HG02981 (cell line): Measurements from ENCODE around the gene SND1.
A peak's percentile ranks its signal among the peaks of the same experiment; 100 is the strongest.

Source experiments
- ATAC-seq: cut with Tn5 transposase; IDR thresholded peaks from one replicate; pipeline ENCODE4 v1.9.1; 2021; ENCODE audit warnings: mild to moderate bottlenecking, moderate library complexity; ENCODE audit not compliant: unreplicated experiment

Gene SND1

DNA sequence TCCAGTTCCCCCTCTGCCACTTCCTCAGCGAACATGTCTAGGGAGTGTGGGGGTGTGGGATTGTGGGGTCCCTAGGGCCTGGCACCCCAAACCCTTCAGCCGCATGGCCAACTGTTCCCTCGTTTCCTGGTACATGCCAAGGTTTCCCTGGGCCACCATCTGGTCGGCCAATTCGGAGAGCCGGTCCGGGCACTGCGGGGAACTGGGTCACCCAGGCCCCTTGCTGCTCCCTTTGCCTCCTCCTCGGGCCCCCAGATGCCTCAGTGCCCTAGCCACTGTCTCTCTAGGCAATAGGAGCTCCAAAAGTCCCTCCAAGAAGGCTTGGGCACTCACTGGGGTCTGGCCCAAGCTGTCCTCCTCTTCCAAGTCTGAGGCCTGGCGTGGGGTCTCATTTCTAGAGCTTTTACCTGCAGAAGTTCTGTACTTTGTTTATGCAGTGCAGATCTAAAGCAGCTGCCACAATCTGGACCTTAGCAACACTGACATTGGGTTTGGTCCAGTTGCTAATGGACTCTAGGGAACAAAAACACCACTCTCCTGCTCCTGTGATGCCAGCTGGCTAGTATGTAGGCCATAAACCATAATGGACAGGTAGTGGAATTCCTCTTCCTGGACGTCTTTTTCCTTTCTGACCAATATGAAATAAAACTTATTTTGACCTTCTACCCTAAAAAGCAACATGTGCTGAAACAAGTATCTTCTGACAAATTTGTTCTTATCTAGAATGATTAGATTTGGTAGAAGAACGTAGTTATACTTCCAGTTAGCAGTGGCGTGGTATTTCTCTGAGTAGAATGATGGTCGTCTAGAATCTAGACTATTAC is 206.3 kb downstream of the SND1 start:
- ATAC-seq, result no peak

DNA sequence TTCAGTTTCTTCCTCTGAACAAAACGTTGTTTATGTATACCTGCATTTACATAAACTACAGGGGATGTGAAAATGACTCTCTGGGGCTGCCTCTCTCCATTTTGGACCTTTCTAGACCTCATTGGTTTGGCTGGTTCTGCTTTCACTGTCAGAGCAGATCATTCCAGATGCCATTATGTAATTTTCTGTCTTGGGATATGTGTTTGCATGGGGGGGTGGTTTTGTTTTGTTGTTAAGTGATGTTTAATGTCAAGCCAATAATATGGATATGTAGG is 206.9 kb downstream of the SND1 start:
- no peak for ATAC-seq

DNA sequence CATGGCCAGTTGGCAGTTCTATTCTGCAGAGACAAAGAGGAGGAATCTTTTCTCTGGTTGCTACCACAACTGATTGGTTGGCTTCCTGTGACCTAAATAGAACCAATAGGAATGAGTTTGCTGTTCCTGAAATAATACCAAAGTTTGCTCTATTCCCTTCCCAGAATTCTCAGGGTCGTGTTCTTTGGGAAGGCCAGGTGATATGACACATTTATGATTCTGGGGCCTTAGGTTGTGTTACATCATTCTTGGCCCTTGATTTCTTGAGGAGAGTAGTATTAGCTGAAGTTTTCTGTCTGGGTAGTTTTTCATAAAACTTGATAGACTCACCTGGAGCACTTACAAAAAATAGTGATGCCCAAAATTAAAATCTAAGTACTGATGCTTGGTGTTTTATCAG is 207.3 kb downstream of the SND1 start:
- ATAC-seq, result no peak

DNA sequence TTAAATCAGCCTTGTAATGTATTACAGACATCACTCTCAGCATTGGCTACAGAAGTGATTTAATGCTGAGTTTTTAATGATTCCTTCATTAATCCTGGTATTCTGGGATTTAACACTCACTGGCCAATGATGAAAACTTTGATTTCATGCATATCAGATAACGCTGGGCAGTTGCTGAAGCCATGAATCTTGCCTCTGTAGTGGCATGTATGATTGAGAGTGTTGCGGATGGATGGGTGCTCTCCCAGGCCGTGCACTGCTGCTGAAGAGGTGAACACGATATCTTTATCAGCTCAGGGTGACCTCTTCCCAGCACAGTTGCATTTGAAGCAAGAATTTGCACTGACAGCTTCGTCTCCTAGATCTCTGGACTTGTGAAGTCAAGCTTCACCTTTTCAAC is 210.5 kb downstream of the SND1 start:
- no peak for ATAC-seq

DNA sequence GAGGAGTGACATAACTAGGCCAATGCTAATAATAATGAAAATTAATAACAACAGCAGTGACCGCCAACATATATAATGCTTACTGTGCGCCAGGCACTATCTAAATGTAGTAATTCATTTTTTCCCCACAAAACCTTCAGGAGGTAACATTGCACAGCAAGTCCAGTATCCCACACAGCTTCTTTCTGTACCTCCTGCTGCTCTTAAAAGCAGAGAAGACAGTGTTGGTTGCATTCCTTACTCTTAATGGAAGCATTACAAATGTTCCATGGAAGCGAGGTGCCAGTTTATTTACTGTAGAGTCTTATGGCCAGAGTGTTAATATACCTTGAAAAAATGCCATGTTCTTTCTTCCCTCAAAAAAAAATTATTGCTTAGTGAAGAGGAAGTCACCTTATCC is 211.1 kb downstream of the SND1 start:
- ATAC-seq, result no peak

DNA sequence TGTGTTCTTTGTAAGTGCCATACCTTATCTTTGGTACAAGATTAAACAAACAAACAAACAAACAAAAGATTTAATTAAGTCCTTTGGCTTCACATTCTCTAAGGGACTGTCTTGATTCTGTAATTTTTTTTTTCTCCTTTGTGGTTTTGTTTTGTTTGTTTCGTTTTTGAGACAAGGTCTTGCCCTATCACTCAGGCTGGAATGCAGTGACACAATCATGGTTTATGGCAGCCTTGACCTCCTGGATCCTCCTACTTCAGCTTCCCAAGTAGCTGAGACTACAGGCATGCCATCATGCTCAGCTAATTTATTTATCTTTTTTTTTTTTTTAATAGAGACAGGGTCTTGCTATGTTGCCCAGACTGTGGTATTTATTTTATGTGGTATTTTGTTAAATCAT is 213.5 kb downstream of the SND1 start:
- ATAC-seq, result no peak

DNA sequence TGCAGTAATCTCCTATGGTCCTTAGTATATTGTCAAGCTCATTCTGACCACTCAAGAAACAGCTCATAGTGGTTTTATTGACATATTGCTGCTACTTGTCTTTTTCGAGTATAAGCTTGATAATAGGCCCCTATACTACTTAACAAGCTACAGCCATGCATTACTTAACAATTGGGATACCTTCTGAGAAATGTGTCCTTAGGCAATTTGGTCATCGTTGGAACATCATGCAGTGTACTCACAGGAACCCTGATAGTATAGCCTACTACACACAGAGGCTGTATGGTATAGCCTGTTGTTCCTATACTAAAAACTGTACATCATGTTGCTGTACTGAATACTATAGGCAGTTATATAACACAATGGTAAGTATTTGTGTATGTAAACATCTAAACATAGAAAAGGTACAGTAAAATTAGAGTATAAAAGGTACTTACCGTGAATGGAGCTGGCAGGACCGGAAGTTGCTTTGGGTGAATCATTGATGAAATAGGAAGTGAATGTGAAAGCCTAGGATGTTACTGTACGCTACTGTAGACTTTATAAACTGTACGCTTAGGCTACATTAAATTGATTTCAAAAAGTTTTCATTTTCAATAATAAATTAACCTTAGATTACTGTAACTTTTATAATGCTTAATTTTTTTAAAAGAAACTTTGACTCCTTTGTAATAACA is 218.4 kb downstream of the SND1 start:
- peak; percentile 60 for ATAC-seq

DNA sequence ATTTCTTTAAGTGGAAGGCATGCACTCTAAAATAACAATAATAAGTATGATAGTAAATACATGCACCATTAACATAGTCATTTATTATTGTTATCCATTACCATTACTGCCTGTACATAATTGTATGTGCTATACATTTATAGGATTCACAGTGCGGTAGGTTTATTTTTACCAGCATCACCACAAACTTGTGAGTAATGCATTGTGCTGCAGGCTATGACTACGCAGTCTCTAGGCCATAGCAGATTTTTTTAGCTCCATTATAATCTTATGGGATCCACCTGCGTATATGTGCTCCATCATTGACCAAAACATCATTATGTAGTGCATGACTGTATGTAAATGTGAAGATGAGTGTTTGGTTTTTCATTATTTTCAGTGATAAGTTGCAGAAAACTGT is 219.2 kb downstream of the SND1 start:
- no peak for ATAC-seq

DNA sequence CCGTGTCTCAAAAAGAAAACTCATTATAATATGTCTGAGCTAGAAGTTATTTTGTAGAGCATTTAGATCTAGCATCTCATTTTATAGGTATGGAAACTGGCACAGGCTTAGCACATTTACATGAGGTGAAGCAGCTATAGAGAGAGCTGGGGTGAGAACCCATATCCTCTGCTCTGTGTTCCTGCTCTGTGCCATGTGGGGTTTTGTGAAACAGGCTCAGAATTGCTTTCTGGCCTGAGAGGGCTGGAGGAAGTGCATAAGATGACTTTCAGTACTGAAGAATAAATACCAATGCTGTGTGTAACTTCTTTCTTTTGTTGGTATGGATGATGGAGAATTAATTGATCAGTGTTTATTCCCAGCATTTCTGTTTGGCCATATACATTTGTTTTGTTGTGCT is 220.1 kb downstream of the SND1 start:
- ATAC-seq, result peak; percentile 46

DNA sequence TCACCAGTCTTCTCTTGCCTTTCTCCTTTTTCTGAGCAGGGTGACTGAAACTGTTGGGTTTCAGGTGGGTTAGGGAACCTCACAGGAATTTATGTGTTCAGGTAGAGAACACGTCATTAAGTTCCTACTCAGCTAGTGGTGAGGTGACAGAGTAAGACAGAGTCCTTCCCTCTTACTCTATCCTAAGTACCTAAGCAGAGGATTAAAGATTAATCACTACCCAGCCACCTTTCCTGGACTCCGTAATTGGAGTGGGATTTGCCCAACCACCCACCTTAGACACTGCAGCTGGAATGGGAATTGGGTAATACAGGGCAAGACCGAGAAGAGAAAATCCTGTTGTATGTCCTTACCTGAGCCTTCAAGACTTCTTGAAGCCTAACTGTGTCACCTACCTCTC is 221.2 kb downstream of the SND1 start:
- ATAC-seq, result no peak

DNA sequence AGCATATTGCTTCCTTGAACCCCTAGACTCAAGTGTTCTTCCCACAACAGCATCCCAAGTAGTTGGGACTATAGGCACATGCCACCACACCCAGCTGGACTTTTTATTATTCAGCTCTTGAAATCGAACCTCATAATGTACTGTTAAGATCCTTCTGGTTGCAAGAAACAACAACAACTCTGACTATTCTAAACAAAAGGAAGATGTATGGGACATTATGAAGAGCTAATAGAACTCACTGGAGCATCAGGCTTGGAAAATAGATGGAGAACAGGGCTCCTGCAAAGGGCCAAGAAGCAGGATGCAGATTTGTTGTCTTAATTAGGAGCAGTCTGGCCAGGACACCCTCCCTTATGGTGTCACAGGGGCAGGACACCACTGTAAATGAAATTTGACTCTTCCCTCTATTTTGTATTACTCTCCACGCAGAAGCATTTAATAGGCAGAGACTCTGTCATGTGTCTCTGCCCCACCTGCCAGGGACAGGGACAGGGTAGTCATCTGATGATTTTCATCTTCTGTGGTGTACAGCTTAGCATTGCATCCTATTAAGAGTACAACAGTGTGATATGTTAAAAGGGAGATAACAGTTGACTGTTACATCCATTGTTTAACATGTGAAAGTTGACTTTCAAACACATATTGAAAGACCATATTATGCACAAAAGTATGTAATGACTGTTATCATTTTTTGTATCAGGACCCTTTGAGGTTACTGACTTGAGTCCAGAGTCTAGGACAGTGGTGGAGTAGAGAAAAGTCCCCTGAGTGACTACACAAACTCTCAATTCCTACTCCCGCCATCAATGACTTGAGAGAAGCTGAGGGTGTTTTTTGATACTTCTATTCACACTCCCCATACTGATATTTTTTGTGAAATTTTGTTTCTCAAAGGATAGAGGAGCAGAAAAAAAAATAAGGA is 222.0 kb downstream of the SND1 start:
- no peak for ATAC-seq

DNA sequence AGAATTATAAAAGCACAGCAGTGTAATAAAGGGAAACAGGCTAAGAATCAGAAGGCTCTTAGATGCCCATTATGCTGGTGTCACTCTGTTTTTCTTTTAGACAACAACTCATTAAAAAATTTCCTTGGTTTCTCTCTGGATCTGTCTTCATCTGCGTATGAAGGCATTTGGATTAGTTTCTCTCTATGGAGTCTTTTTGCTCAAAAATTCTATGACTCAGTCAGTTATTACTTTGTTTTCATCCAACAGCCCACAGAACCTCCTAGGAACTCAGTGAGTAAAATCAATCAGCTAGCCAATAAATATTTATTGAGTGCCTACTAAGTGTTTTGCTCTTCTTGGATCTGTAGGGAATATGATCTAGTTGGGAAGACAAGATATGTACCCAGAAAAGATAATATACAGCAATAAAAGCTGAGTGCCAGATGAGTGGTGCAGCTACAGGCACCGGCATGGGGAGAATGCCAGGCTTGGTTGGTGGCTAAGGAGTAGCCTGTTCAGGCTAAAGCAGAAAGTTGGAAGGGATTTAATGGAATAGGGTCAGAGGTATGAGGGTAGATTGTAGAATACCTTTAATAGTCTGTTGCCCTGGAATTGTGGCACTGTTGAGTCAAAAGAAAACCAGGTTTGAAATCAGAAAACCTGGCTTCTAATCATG is 223.1 kb downstream of the SND1 start:
- ATAC-seq, result no peak

DNA sequence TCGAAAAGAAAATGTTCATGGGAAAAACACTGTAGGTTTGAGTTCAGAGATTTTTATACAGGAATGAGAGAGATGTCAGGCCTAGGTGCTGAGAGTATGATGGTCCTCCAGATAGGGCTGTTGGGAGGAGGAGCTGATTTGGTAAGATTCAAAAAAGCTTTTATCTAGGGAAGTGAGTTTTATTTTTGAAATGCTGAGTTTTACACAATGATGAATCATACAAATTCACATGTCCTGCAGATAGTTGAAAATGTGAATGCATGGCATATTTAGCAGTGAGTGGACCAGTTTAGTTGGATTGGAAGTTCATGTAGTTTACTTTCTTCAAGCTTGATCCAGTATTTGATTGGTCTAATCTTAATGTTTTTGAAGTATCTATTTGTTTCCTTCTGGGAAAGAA is 224.4 kb downstream of the SND1 start:
- no peak for ATAC-seq

DNA sequence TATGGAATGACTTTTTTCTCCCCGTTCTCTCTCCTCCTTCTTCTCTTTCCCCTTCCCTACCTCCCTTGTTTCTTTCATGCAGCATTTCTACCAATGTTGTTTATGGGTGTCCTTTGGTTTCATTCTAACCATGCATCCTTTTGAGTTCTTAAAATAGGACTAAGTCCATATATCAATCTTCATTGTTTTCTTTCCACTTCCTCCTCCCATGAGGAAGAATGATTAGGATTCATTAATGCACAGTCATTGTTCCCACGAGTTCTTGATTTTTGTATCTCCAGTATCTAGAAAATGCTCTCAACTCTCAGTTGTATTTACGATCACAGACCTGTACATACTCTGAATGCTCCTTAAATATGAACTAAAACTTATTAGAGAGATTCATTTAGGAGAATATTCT is 226.0 kb downstream of the SND1 start:
- no peak for ATAC-seq

DNA sequence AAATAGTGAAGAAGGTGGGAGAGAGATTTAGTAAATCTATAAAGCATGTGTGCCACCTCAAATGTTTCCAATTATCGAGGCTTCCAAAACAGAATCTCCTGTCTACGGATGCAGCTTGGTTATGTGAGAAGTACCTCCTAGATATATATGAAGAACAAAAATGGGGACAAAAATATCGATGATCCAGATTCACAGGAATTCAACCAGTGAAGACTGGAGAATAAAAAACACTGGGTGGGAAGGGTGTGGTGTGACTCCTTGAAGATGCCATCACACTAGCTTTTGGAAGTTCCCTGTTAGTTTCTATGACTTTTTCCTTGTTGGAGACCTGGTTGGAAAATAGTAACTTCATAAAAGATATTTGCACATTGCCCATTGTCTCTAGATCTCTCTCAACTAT is 226.8 kb downstream of the SND1 start:
- no peak for ATAC-seq

DNA sequence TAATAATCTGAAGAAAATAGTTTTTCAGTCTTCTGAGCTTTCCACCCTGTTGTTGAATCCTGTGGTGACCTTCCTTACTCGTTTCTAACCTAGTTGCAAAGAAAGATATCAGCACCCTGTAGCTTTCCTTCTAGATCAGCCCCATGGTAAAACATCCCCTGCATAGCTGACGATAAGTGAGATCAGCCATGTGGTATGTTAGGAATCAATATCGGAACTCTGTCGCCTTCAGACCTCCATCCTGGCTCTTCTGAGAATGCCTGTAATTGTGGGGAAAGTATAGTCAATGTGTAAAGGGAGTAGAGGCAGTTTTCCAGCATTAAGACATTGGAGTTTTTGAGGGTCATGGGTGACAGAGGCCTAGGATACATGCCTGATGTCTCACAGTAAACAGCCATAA is 227.4 kb downstream of the SND1 start:
- ATAC-seq, result no peak

DNA sequence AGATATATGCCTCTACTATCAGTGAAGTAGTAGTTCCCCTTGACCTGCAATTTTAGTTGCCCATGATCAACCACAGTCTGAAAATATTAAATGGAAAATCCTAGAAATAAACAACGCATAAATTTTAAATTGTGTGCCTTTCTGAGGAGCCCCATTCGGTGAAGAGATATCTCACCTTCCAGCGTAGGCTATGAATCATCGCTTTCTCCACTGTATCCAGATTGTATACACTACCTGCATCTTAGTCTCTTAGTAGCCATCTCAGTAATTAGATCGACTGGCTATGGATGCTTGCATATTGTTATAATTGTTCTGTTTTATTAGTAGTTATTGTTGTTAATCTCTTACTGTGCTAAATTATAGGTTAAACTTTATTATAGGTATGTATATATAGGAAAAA is 227.9 kb downstream of the SND1 start:
- no peak for ATAC-seq

DNA sequence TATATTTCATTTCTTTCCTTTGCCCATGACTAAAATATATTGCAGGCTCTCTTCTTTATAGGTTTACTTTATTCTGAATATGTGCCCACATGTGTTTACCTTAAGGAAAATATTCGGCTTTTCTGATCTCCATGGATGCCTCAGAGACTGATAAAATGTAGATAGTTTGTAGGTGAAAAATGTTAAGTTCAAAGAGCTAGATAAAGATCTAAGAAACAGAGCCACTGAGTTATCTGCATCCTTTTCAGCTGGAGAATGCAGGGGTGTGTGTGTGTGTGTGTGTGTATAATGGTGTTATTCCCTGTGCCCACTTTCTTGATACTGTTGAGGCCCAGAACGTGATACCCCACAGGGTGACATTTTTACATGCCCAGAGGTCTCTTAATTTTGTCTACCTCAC is 228.5 kb downstream of the SND1 start:
- no peak for ATAC-seq

DNA sequence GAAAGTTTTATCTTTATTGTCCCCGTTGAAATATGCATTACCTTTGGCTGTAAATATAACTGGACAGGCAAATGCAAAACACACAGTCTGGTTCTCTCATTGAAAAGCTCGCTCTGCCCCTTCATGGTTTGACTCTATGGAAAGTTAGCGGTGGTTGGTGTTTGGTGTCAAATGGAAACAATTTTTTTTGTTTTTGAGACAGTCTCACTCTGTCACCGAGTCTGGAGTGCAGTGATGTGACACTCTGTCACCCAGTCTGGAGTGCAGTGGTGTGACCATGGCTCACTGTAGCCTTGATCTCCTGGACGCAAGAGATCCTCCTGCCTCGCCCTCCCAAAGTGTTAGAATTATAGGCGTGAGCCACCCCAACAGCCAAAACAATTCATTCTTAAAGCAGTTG is 229.6 kb downstream of the SND1 start:
- ATAC-seq, result no peak

DNA sequence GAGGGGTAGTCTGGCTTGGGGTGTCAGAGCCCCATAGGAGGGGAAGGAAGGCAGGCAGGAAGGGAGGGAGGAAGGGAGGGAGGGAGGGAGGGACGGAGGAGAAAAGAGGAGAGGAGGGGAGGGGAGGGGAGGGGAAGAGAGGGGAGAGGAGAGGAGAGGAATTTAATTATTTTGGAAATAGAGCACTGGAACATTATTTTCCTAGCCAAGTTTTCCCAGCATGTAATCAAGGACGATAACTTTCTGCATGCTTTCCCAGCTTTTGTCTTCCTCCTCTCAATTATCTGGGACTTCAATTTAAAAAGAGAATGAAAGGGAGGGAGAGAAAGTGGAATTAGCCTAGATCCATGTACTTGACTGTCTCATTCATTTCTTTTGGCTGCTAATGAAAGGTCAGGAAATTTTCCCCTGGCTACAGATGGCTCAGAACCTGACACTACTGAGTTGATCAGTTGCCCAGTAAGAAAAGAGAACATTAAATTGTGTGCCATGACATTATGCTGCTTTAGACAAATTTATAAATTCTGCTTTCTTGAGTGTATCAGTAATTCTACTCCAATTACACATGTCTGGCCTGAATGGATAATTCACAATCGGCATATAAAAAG is 230.4 kb downstream of the SND1 start:
- ATAC-seq, result no peak

DNA sequence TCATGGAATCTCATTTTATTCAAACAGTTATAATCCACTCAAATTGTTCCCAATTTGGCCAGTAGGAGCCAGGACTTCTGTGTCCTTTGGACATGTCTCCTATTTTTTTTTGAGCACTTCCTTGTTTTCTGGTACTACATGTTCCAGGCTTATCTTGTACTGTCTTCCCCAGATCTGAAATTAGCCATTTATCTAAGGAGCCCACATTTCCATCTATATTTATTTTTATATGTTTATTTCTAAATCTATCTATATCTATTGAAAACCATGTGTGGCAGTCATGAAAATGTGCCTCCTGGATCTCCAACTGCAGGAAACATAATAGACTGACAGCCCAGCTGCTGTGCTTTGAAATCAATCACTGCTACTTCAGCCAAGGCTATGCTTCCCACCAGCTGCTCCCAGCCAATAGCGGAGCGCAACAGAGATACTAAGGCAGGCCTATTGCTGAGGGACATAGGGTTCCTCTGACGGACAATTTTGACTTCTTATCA is 232.1 kb downstream of the SND1 start:
- ATAC-seq, result no peak
